ENCODE data around the gene EYA2. TPM values are rescaled to one million over a fixed set of nuclear protein-coding genes. Genes with fewer than 3 reads are reported as not detected.

EYA2 gene
- polyA plus RNA-seq, 1 experiment, result 4.0 TPM

DNA sequence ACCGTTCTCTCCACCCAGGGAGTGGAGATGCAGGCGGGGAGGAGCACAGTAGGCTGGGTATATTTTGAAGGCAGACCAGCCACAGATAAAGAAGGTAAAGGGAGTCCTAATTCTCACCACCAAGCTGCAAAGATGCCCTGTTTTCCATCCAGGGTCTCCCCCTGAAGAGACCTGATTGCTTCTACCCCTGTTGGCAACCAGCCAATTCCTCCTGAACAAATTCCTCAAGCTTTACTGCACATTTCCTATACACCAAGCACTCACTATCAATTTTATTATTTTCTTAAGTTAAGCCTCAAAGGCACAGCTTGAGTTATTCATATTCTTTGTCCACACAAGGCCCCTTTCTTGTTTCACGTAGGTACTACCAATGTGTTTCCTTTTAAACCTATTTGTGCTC lies 214.4 kb downstream of the EYA2 start:
- Histone ChIP-seq H3K27ac (ENCODE audit: low read depth, low read length) (no peak overlapping the region), H3K4me3 (ENCODE audit: low read depth, low read length) (no peak overlapping the region), H3K27me3 (ENCODE audit: control insufficient read depth, insufficient read depth, low read length) (no peaks in the 10 kb centered on the region), H3K9me3 (ENCODE audit: control insufficient read depth, insufficient read depth, low read length) (peaks cover 30% of the 10 kb centered on the region)
- ChIA-PET CTCF (no interaction called here), POLR2A (no interaction called here)
- TF ChIP-seq, protein P1, sequence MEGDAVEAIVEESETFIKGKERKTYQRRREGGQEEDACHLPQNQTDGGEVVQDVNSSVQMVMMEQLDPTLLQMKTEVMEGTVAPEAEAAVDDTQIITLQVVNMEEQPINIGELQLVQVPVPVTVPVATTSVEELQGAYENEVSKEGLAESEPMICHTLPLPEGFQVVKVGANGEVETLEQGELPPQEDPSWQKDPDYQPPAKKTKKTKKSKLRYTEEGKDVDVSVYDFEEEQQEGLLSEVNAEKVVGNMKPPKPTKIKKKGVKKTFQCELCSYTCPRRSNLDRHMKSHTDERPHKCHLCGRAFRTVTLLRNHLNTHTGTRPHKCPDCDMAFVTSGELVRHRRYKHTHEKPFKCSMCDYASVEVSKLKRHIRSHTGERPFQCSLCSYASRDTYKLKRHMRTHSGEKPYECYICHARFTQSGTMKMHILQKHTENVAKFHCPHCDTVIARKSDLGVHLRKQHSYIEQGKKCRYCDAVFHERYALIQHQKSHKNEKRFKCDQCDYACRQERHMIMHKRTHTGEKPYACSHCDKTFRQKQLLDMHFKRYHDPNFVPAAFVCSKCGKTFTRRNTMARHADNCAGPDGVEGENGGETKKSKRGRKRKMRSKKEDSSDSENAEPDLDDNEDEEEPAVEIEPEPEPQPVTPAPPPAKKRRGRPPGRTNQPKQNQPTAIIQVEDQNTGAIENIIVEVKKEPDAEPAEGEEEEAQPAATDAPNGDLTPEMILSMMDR (IDR thresholded peaks at IDR 0.05; ENCODE audit: low read depth, low read length), result no peak
- DNase-seq (ENCODE audit: low read depth, low spot score), result no peak

DNA sequence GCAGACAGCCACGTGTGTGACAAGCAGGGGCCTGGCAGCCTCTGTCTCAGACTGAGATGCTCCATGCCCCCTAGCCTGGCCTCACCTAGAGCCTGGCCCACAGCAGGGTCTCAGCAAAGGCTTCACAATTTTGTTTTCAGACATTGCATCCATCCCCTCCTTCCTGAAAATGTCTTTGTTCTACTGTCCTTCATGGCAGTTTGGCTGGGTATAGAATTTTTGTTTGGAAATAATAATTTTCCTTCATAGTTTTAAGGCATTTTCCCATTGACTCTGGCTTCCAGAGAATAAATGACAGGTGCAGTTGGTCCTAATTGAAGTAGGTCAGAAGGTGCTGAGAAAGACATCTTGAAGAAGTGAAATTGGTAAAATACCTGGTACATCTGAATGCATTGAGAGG lies 216.2 kb downstream of the EYA2 start:
- Histone ChIP-seq H3K27ac (ENCODE audit: low read depth, low read length) (no peak overlapping the region), H3K4me3 (ENCODE audit: low read depth, low read length) (no peak overlapping the region), H3K27me3 (ENCODE audit: control insufficient read depth, insufficient read depth, low read length) (no peaks in the 10 kb centered on the region), H3K9me3 (ENCODE audit: control insufficient read depth, insufficient read depth, low read length) (peaks cover 30% of the 10 kb centered on the region)
- ChIA-PET CTCF (no interaction called here), POLR2A (no interaction called here)
- TF ChIP-seq, protein P1 (IDR thresholded peaks at IDR 0.05; ENCODE audit: low read depth, low read length), result no peak
- no peak for DNase-seq (ENCODE audit: low read depth, low spot score)

DNA sequence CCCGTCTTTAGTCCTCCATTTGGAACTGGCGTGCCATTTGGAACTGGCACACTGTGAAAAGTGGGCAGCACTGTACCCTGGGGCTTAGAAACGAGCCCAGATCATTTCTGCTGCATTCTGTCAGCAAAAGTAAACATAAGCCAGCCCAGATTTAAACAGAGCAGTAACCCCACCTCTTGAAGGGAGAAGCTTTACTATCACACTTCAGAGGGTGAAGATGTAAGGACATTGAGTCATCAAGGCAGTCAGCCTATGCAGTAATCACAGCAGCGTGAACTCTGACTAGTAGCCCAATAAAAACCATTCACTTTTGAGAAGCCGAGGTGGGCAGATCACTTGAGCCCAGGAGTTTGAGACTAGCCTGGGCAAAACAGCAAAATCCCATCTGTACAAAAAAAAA lies 216.9 kb downstream of the EYA2 start:
- CTCF ChIA-PET, result interaction anchor here (1.7 kb wide), 1 partner anchor 358 kb away, joined by 4 read pairs; no protein-coding TSS in a partner anchor
- no peaks in the 10 kb centered on the region for H3K27me3 ChIP-seq (ENCODE audit: control insufficient read depth, insufficient read depth, low read length)
- no peak overlapping the region for H3K4me3 ChIP-seq (ENCODE audit: low read depth, low read length)
- DNase-seq (ENCODE audit: low read depth, low spot score), result no peak
- peaks cover 30% of the 10 kb centered on the region for H3K9me3 ChIP-seq (ENCODE audit: control insufficient read depth, insufficient read depth, low read length)
- TF ChIP-seq, protein P1 (IDR thresholded peaks at IDR 0.05; ENCODE audit: low read depth, low read length), result no peak
- POLR2A ChIA-PET, result no interaction called here
- H3K27ac ChIP-seq (ENCODE audit: low read depth, low read length), result peak overlapping the region; percentile 31

DNA sequence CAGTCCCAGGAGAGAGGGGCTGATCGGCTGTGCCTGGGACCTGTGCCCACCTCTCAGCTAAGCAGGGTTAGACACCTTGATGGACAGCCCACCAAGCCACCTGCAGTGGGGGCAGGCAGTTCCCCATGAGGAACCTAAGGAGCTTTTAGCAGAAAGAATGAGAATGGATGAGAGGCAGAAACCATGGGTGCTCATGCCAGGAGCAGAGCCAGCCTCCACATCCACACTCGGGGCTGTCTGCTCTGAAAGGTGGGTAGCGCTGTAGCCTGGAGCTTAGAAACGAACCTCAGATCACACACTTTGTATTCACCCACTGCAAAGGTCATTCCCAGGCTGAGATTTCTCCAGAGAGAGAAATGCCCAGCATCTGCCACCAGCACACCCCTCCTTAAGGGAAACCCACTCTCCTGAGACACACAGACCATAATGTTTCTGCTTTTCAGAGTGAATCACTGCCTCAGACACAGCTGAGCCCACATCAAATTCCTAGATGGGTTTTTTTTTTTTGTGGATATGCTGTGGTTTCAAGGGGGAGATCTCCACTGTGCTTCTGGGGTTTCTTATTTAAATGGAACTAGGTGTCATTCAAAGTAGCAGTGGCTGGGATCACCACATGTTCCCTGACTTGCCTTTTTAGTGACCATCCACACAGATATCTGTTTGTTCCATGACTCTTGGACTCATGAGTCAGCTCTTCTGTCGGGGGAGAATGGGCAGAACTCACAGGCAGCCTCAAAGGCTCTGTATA lies 218.9 kb downstream of the EYA2 start:
- no peak for DNase-seq (ENCODE audit: low read depth, low spot score)
- TF ChIP-seq, protein P1 (IDR thresholded peaks at IDR 0.05; ENCODE audit: low read depth, low read length), result no peak
- Histone ChIP-seq H3K27ac (ENCODE audit: low read depth, low read length) (peak overlapping the region; percentile 73), H3K4me3 (ENCODE audit: low read depth, low read length) (no peak overlapping the region), H3K27me3 (ENCODE audit: control insufficient read depth, insufficient read depth, low read length) (no peaks in the 10 kb centered on the region), H3K9me3 (ENCODE audit: control insufficient read depth, insufficient read depth, low read length) (peaks cover 22% of the 10 kb centered on the region)
- POLR2A ChIA-PET, result interaction anchor here (0.7 to 1.6 kb wide), 4 partner anchors 12 to 389 kb away, joined by 4 to 17 read pairs (median 5); no protein-coding TSS in a partner anchor
- CTCF ChIA-PET, result interaction anchor here (0.5 kb wide), 1 partner anchor 312 kb away, joined by 3 read pairs; no protein-coding TSS in a partner anchor

DNA sequence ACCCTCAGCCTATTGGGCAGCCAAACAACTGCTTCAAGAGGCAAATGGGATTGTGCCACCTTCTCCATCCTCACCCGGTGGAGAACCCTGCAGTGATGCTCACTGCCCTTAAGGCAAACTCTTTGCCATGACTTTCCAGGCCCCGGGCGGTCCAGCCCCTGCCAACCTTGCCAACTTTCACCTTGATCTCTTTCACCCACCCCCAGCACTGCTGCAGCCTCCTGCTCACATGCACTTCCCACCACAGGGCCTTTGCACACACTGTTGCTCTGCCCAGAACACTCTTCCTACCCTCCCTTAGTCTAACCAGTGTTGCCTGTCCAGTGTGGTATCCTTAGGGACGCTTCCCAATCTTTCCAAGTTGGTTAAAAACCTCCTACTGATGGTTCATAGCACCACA lies 221.1 kb downstream of the EYA2 start:
- CTCF ChIA-PET, result interaction anchor here (0.9 kb wide), 1 partner anchor 10 kb away, joined by 4 read pairs; no protein-coding TSS in a partner anchor
- Histone ChIP-seq H3K27me3 (ENCODE audit: control insufficient read depth, insufficient read depth, low read length) (no peaks in the 10 kb centered on the region), H3K27ac (ENCODE audit: low read depth, low read length) (no peak overlapping the region), H3K4me3 (ENCODE audit: low read depth, low read length) (no peak overlapping the region), H3K9me3 (ENCODE audit: control insufficient read depth, insufficient read depth, low read length) (peaks cover 10% of the 10 kb centered on the region)
- TF ChIP-seq, protein P1 (IDR thresholded peaks at IDR 0.05; ENCODE audit: low read depth, low read length), result no peak
- POLR2A ChIA-PET, result interaction anchor here (0.5 kb wide), 1 partner anchor 161 kb away, joined by 3 read pairs; no protein-coding TSS in a partner anchor
- DNase-seq (ENCODE audit: low read depth, low spot score), result no peak
